ENCODE data around the gene CEP104. TPM values are rescaled to one million over a fixed set of nuclear protein-coding genes. Genes with fewer than 3 reads are reported as not detected.

CEP104 gene
- total and polyA plus RNA-seq, 9 of the 15 experiments (the other 6 are each of a cell fraction or from before 2014, with no cell fraction given) = 11.2 to 63.4 (median 42.6) TPM

GRCh38 chr1:3857791-3858129 lies 749 bp upstream of the CEP104 start (continued):
- TF ChIP-seq ZBTB12 (CRISPR knock-in tag; IDR thresholded peaks at IDR 0.05) (no peak), ID3 (CRISPR knock-in tag; IDR thresholded peaks at IDR 0.05) (no peak), ID3 (tag; IDR thresholded peaks at IDR 0.05) (no peak), E2F5 (CRISPR knock-in tag; IDR thresholded peaks at IDR 0.05) (no peak; the same call in 1 of the 2 replicates), DDX20 (tag; IDR thresholded peaks at IDR 0.05; ENCODE audit: low read depth) (no peak), ZNF212 (CRISPR knock-in tag; IDR thresholded peaks at IDR 0.05) (no peak), ZNF699 (CRISPR knock-in tag; IDR thresholded peaks at IDR 0.05; ENCODE audit: insufficient replicate concordance) (no peak), C11orf30 (IDR thresholded peaks at IDR 0.05; ENCODE audit: low read depth) (no peak), ZNF589 (CRISPR knock-in tag; IDR thresholded peaks at IDR 0.05; ENCODE audit: low read depth) (no peak), EGR1 (conservative IDR thresholded peaks at IDR 0.05) (no peak), SIN3B (IDR thresholded peaks at IDR 0.05; ENCODE audit: low read depth) (no peak), TAF9B (IDR thresholded peaks at IDR 0.05; ENCODE audit: partially characterized antibody) (no peak), NFIX (CRISPR knock-in tag; IDR thresholded peaks at IDR 0.05; ENCODE audit: low read depth) (no peak), TAF15 (IDR thresholded peaks at IDR 0.05; ENCODE audit: low read depth, low read length) (no peak), KAT7 (CRISPR knock-in tag; IDR thresholded peaks at IDR 0.05; ENCODE audit: borderline replicate concordance) (peak; percentile 37; the same call in 1 of the 2 replicates), ZNF57 (CRISPR knock-in tag; IDR thresholded peaks at IDR 0.05) (no peak), POLR2G (IDR thresholded peaks at IDR 0.05; ENCODE audit: low read depth, low read length) (no peak), BRD4 (IDR thresholded peaks at IDR 0.05) (no peak), POLR2AphosphoS5 (IDR thresholded peaks at IDR 0.05; ENCODE audit: control insufficient read depth, insufficient read depth, low read depth, low read length) (no peak), BRCA1 (IDR thresholded peaks at IDR 0.05) (no peak), BRCA1 (CRISPR knock-in tag; IDR thresholded peaks at IDR 0.05) (0 out of 2 replicates have a peak, but pooled peaks have one; percentile 3), MXI1 (IDR thresholded peaks at IDR 0.05; ENCODE audit: low read depth, low read length) (no peak), CLOCK (CRISPR knock-in tag; IDR thresholded peaks at IDR 0.05; ENCODE audit: borderline replicate concordance) (no peak)
